ENCODE measurements around the gene GAS2L1. TPM values are rescaled to one million over a fixed set of nuclear protein-coding genes. Genes with fewer than 3 reads are reported as not detected.

Gene GAS2L1
- total RNA-seq, 1 experiment from 2014 or later, result 29.4 TPM

DNA sequence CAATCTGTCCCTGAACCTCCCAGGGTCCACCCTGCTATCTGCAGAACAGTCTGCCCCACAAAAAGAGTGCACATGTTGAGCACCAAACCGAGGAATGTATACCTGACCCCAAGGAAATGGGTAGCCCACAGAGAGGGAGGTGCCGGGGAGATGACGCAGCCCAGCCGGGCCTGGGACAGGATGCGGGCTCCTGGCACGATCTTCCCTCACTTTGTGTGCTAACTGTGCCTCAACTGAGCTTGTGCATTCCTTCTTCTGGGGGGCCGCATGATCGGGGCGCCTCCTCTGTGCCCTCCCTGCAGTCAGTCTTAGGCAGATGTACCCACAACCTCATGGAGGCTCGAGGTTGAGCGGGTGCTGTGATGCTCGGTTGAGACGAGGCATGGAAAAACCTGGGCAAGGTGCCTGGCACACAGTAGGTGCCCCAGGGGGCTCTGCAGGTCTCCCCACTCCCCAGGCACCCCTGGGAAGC is 2.4 kb downstream of the GAS2L1 start:
- intact Hi-C loops (cut with micrococcal nuclease), result no loop called here
- Histone ChIP-seq H3K79me2 (ENCODE audit: insufficient read depth, low read length) (peaks cover 7% of the 10 kb centered on the region; the same call in 1 of the 2 replicates), H3K4me3 (replicated peaks in 1 of 2; ENCODE audit: low read depth in 1 of 2, low read length in 2 of 2) (no peak overlapping the region), H3K27ac (ENCODE audit: low read depth, low read length) (peak overlapping the region; percentile 41; the same call in 1 of the 2 replicates), H3K27me3 (ENCODE audit: insufficient read depth, low read length) (no peaks in the 10 kb centered on the region), H4K20me1 (ENCODE audit: insufficient read depth) (no peaks in the 10 kb centered on the region), H3K36me3 (ENCODE audit: control insufficient read depth in 1 of 2, insufficient read depth in 2 of 2, low read length in 2 of 2) (no peaks in the 10 kb centered on the region), H3K9me3 (ENCODE audit: control insufficient read depth in 1 of 2, insufficient read depth in 1 of 2, low read depth in 1 of 2, low read length in 2 of 2) (no peaks in the 10 kb centered on the region), H3K9me2 (ENCODE audit: insufficient read depth) (no peaks in the 10 kb centered on the region), H2AFZ (ENCODE audit: low read depth, low read length, poor library complexity, severe bottlenecking) (no peak overlapping the region), H3K4me2 (ENCODE audit: low read length) (no peak overlapping the region), H3K4me1 (ENCODE audit: control insufficient read depth in 1 of 2, insufficient read depth in 2 of 2, low read length in 2 of 2) (peaks cover 35 to 60% of the 10 kb centered on the region in 2 experiments), H3K9ac (ENCODE audit: low read length) (no peak overlapping the region)
- ATAC-seq (no peak), DNase-seq (ENCODE audit: low read depth, low spot score) (no peak)
- CTCF ChIA-PET, result no interaction called here
- RAD21 ChIA-PET (ENCODE audit: low non-redundant PET in 1 of 2, low total read pairs in 2 of 2, uncharacterized antibody in 2 of 2, unreplicated experiment in 2 of 2), result no interaction called here
- BruUV-seq (replicated peaks), result no TSS peak
- POLR2A ChIA-PET, result no interaction called here
- no peak for TF ChIP-seq EZH2 (IDR thresholded peaks at IDR 0.05)

DNA sequence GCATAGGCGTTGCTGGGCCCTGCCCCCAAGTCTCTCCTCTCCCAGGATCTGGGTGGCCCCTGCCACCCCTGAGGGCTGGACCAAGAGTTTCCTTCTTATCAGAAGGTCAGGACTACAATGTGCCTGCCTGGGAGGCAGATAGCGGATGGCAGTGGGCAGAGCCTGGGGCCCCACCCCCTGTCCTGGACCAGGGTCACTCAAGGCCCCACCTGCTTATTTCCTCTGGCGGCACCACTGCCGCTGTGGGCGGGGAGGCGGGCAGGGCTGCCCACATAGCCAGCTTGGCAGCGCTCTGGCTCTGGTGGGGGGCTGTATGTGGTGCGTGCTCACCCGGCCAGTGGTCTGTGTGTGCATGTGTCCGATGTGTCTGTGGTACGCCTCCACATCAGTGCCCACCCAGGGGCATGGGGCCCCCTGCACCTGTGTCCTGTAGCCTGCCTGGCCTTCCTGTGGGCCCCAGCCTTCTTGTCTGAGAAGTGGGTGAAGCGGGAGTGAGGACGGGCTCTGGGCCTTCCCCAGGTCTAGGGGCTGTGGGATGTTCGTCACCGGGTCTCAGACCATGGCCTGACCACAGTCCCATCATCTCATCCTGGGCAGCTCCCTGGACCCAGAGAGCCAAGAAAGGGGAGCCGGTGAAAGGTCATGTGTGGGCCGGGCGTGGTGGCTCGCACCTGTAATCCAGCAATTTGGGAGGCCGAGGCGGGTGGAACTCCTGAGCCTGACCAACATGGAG is 3.0 kb downstream of the GAS2L1 start:
- no peaks in the 10 kb centered on the region for H3K36me3 ChIP-seq (ENCODE audit: control insufficient read depth in 1 of 2, insufficient read depth in 2 of 2, low read length in 2 of 2)
- no peaks in the 10 kb centered on the region for H4K20me1 ChIP-seq (ENCODE audit: insufficient read depth)
- RAD21 ChIA-PET (ENCODE audit: low non-redundant PET in 1 of 2, low total read pairs in 2 of 2, uncharacterized antibody in 2 of 2, unreplicated experiment in 2 of 2), result no interaction called here
- POLR2A ChIA-PET, result no interaction called here
- no peaks in the 10 kb centered on the region for H3K9me3 ChIP-seq (ENCODE audit: control insufficient read depth in 1 of 2, insufficient read depth in 1 of 2, low read depth in 1 of 2, low read length in 2 of 2)
- no peak overlapping the region for H3K4me3 ChIP-seq (replicated peaks in 1 of 2; ENCODE audit: low read depth in 1 of 2, low read length in 2 of 2)
- H3K9me2 ChIP-seq (ENCODE audit: insufficient read depth), result no peaks in the 10 kb centered on the region
- H3K27ac ChIP-seq (ENCODE audit: low read depth, low read length), result peak overlapping the region; percentile 31; the same call in 1 of the 2 replicates
- no peak for TF ChIP-seq EGR1 (IDR thresholded peaks at IDR 0.05; ENCODE audit: low read depth)
- intact Hi-C loops (cut with micrococcal nuclease), result no loop called here
- no peak overlapping the region for H3K9ac ChIP-seq (ENCODE audit: low read length)
- H3K4me1 ChIP-seq (ENCODE audit: control insufficient read depth in 1 of 2, insufficient read depth in 2 of 2, low read length in 2 of 2), result peaks cover 35 to 63% of the 10 kb centered on the region in 2 experiments
- peaks cover 7% of the 10 kb centered on the region; the same call in 1 of the 2 replicates for H3K79me2 ChIP-seq (ENCODE audit: insufficient read depth, low read length)
- DNase-seq (ENCODE audit: low read depth, low spot score) (no peak), ATAC-seq (no peak)
- no peaks in the 10 kb centered on the region for H3K27me3 ChIP-seq (ENCODE audit: insufficient read depth, low read length)
- no peak overlapping the region for H2AFZ ChIP-seq (ENCODE audit: low read depth, low read length, poor library complexity, severe bottlenecking)
- CTCF ChIA-PET, result no interaction called here
- no peak overlapping the region for H3K4me2 ChIP-seq (ENCODE audit: low read length)
- no TSS peak for BruUV-seq (replicated peaks)
